HepG2 (cell line): Measurements from ENCODE around the gene KIF27. TPM values are rescaled to one million over a fixed set of nuclear protein-coding genes. Genes with fewer than 3 reads are reported as not detected.

Experiments used
- ATAC-seq: fragments of 200-7000 bp; cut with Tn5 transposase; 3 replicates; pipeline ENCODE4 v1.9.1; 2020; ENCODE audit warnings: mild to moderate bottlenecking, moderate library complexity
- BruUV-seq: library from RNA; stranded (reverse); fragments of 400-500 nt; replicated peaks from 2 replicates; lab custom pipeline; 2021; lab: Mats Ljungman, UMichigan
- CTCF ChIA-PET: fragments of 300-600 bp; formaldehyde crosslinking; extraction: SDS; loops from one replicate; lab custom pipeline; 2021; ENCODE audit warnings: low total read pairs, inconsistent platforms, low intra/inter-chr PET ratio; lab: Yijun Ruan, JAX
- POLR2A ChIA-PET: fragments of 350-600 bp; sonication (Branson Sonifier 250); formaldehyde crosslinking; loops from one replicate; lab custom pipeline; 2020; ENCODE audit warnings: antibody characterized with exemption, inconsistent platforms; lab: Yijun Ruan, JAX
- DNase-seq: peaks from one replicate; pipeline ENCODE4 v3.0.0-alpha.2; 2015; ENCODE audit warnings: low spot score
- FAIRE-seq: peaks from 3 replicates; lab custom pipeline; 2011; peaks lifted over from hg19 to GRCh38; lab: Jason Lieb, UNC
- H2AFZ ChIP-seq: one replicate; pipeline ENCODE4 v1.6.1; 2011; ENCODE audit warnings: low read length, inconsistent platforms
- H3K27ac ChIP-seq: fragments of 300-600 bp; 3 replicates; pipeline ENCODE4 v1.8.0; 2011; ENCODE audit warnings: mixed run types, mild to moderate bottlenecking, mixed read lengths, low read length, inconsistent platforms; ENCODE audit not compliant: insufficient read depth; ENCODE audit errors: extremely low read length
- H3K27me3 ChIP-seq, 2 experiments: fragments of 200-600 bp in 1 of 2; 2 replicates in 1 of 2; 3 replicates in 1 of 2; pipeline versions ENCODE4 v1.6.0 to v1.8.0; 2011; ENCODE audit warnings: low read length in 2 of 2, mild to moderate bottlenecking in 2 of 2, moderate library complexity in 2 of 2, inconsistent platforms in 1 of 2; ENCODE audit not compliant: insufficient read depth in 2 of 2, control insufficient read depth in 1 of 2
- H3K36me3 ChIP-seq, 2 experiments: fragments of 200-600 bp in 1 of 2; replicated peaks in 1 of 2; 2 replicates in 1 of 2; 3 replicates in 1 of 2; pipeline versions ENCODE4 v1.5.1 to v1.8.0; 2011; ENCODE audit warnings: low read length in 2 of 2, inconsistent platforms in 1 of 2; ENCODE audit not compliant: insufficient read depth in 2 of 2, control insufficient read depth in 1 of 2
- H3K4me1 ChIP-seq: 2 replicates; pipeline ENCODE4 v1.5.1; 2012; ENCODE audit warnings: low read length, inconsistent platforms; ENCODE audit not compliant: insufficient read depth
- H3K4me2 ChIP-seq: 2 replicates; pipeline ENCODE4 v1.6.0; 2011; ENCODE audit warnings: low read depth, low read length, inconsistent platforms
- H3K4me3 ChIP-seq, 3 experiments: fragments of 200-600 bp in 1 of 3; sonication (generic), shearing (Covaris generic) in 1 of 3; replicated peaks in 1 of 3; 2 replicates each; pipeline ENCODE4 v1.5.1; 2011 to 2016; ENCODE audit warnings: low read length in 3 of 3, inconsistent platforms in 2 of 3, low read depth in 2 of 3, mild to moderate bottlenecking in 2 of 3, control low read depth in 1 of 3, mixed read lengths in 1 of 3; ENCODE audit not compliant: insufficient read depth in 1 of 3
- H3K79me2 ChIP-seq: one replicate; pipeline ENCODE4 v1.6.1; 2011; ENCODE audit warnings: low read length, inconsistent platforms; ENCODE audit not compliant: insufficient read depth
- H3K9ac ChIP-seq: 2 replicates; pipeline ENCODE4 v1.6.0; 2011; ENCODE audit warnings: mild to moderate bottlenecking, low read depth, low read length, inconsistent platforms; ENCODE audit not compliant: insufficient read depth
- H3K9me3 ChIP-seq: 2 replicates; pipeline ENCODE4 v1.5.1; 2012; ENCODE audit warnings: mild to moderate bottlenecking, low read length
- H4K20me1 ChIP-seq: 2 replicates; pipeline ENCODE4 v1.6.0; 2011; ENCODE audit warnings: inconsistent platforms, mild to moderate bottlenecking, low read length, moderate library complexity; ENCODE audit not compliant: insufficient read depth
- AGO1 ChIP-seq: fragments of 200-400 bp; formaldehyde crosslinking; IDR thresholded peaks from 2 replicates; pipeline ENCODE4 v1.6.1; 2017; ENCODE audit warnings: mild to moderate bottlenecking, low read depth, low read length, moderate library complexity; ENCODE audit not compliant: poor library complexity, severe bottlenecking
- ARHGAP35 ChIP-seq: sonication (generic); formaldehyde crosslinking; IDR thresholded peaks from 2 replicates; pipeline ENCODE4 v1.9.0; 2022; ENCODE audit warnings: mild to moderate bottlenecking, inconsistent platforms, moderate library complexity, missing genetic modification reagents, borderline replicate concordance
- ARNT2 ChIP-seq: sonication (generic); formaldehyde crosslinking; IDR thresholded peaks from 2 replicates; pipeline ENCODE4 v1.8.0; 2022; ENCODE audit warnings: mild to moderate bottlenecking, low read depth, missing genetic modification reagents, moderate library complexity
- BHLHE40 ChIP-seq: IDR thresholded peaks from 2 replicates; pipeline ENCODE4 v1.6.1; 2011; ENCODE audit warnings: low read length, improper control_type of control experiment
- CHCHD3 ChIP-seq: sonication (generic); formaldehyde crosslinking; IDR thresholded peaks from 2 replicates; pipeline ENCODE4 v1.8.0; 2022; ENCODE audit warnings: mild to moderate bottlenecking, missing genetic modification reagents, moderate library complexity
- DNMT1 ChIP-seq: sonication (generic); formaldehyde crosslinking; IDR thresholded peaks from 2 replicates; pipeline ENCODE4 v1.5.1; 2020; ENCODE audit warnings: mild to moderate bottlenecking, missing genetic modification reagents
- MIXL1 ChIP-seq: IDR thresholded peaks from 2 replicates; pipeline ENCODE4 v1.6.1; 2016
- PITX1 ChIP-seq: sonication (generic); formaldehyde crosslinking; IDR thresholded peaks from 2 replicates; pipeline ENCODE4 v1.5.1; 2020; ENCODE audit warnings: mild to moderate bottlenecking, missing genetic modification reagents
- POLR2AphosphoS2 ChIP-seq: IDR thresholded peaks from 2 replicates; pipeline ENCODE4 v1.6.1; 2011; ENCODE audit warnings: low read depth, low read length, improper control_type of control experiment
- POLR2AphosphoS5 ChIP-seq: IDR thresholded peaks from 2 replicates; pipeline ENCODE4 v1.6.1; 2012; ENCODE audit warnings: low read depth, low read length
- ZNF101 ChIP-seq: sonication (generic); formaldehyde crosslinking; IDR thresholded peaks from 2 replicates; pipeline ENCODE4 v1.4.0; 2020; ENCODE audit warnings: mild to moderate bottlenecking, low read depth, missing genetic modification reagents, borderline replicate concordance
- ZNF205 ChIP-seq: IDR thresholded peaks from 2 replicates; pipeline ENCODE4 v1.6.1; 2018; ENCODE audit warnings: missing biosample characterization, missing genetic modification reagents
- ZNF549 ChIP-seq: sonication (generic); formaldehyde crosslinking; IDR thresholded peaks from 2 replicates; pipeline ENCODE4 v1.5.0; 2020; ENCODE audit warnings: missing genetic modification reagents
- ZNF747 ChIP-seq: sonication (generic); formaldehyde crosslinking; IDR thresholded peaks from 2 replicates; pipeline ENCODE4 v1.8.1; 2023; ENCODE audit warnings: missing genetic modification reagents, mild to moderate bottlenecking, borderline replicate concordance
- ZNF879 ChIP-seq: sonication (generic); formaldehyde crosslinking; IDR thresholded peaks from 2 replicates; pipeline ENCODE4 v1.8.1; 2023; ENCODE audit warnings: missing genetic modification reagents
- WGBS: methylation state at CpG from one replicate; pipeline ENCODE4 v1.1.6; 2017; ENCODE audit warnings: low lambda C conversion rate; 5-methylcytosine and 5-hydroxymethylcytosine counted together
- in situ Hi-C: cut with HindIII; loops from 2 replicates; pipeline ENCODE4 v1.10.0; 2017; ENCODE audit warnings: low pct_unique_long_range_greater_than_20kb; ENCODE audit not compliant: extremely low pct_ligation_motif_present
- intact Hi-C: fragments of 100-400 bp; cut with micrococcal nuclease; formaldehyde crosslinking; loops from one replicate; pipeline ENCODE4 v1.10.0; 2022; ENCODE audit not compliant: unreplicated experiment
- polyA plus RNA-seq, 8 experiments: library from polyadenylated mRNA; depleted of rRNA in 3 of 8; stranded (reverse) in 7 of 8; unstranded in 1 of 8; fragments of >200 nt; fragmentation: Illumina TruSeq in 4 of 8; extraction: Trizol in 4 of 8; gene quantifications; 2 replicates each; pipeline versions ENCODE4 v1.2.1 to v1.2.3, GENCODE V29; 2011 to 2016; ENCODE audit warnings: low read depth in 4 of 8, missing spikeins in 1 of 8, mixed read lengths in 1 of 8; ENCODE audit not compliant: insufficient read depth in 1 of 8
- total RNA-seq, 5 experiments: library from RNA; depleted of rRNA; stranded (reverse); fragments of >200 nt; fragmentation: Illumina TruSeq; extraction: Trizol; gene quantifications; 2 replicates each; pipeline ENCODE4 v1.2.3, GENCODE V29; 2016; ENCODE audit warnings: low read depth in 1 of 5
- TF ChIP-seq, protein P1 (sequence below): sonication (generic); formaldehyde crosslinking; IDR thresholded peaks from 2 replicates; pipeline ENCODE4 v1.8.0; 2022; ENCODE audit warnings: missing genetic modification reagents, mild to moderate bottlenecking, moderate library complexity, borderline replicate concordance
- TF ChIP-seq, protein P2 (sequence below): IDR thresholded peaks from 2 replicates; pipeline ENCODE4 v1.6.1; 2016; ENCODE audit warnings: low read depth

Gene KIF27
- total and polyA plus RNA-seq, 2 of the 13 experiments (the other 11 are each of a cell fraction or from before 2014, with no cell fraction given) = 0.95 to 4.1 TPM

DNA sequence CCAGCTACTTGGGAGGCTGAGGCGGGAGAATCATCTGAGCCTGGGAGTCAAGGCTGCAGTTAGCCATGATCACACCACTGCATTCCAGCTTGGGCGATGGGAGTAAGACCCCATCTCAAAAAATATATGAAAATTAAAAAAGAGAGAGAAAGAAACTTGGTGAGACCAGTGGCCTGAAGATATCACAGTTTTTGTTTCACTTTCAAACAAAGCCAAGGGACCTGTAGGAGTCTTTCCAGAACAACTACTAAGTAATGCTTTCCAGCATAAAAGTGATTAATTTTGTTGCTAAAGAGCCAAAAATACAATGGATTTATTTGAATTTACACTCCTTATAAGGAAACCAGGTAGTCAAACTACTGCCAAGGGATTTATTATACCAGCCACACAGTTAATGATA, 127.2 kb downstream of the KIF27 start:
- no TSS peak for BruUV-seq
- DNase-seq (no peak), ATAC-seq (no peak), FAIRE-seq (no peak)
- intact Hi-C loops (no loop called here), in situ Hi-C loops (no loop called here)
- H2AFZ ChIP-seq = no peak overlapping the region
- 91% methylated on average over 2 of the region's 2 CpGs for WGBS
- no peak overlapping the region for H3K27ac ChIP-seq
- H3K9me3 ChIP-seq = no peaks in the 10 kb centered on the region
- H3K36me3 ChIP-seq = peaks cover 2 to 21% of the 10 kb centered on the region in 2 experiments; a peak in 3 of 5 replicates
- no peaks in the 10 kb centered on the region for H3K79me2 ChIP-seq
- no peaks in the 10 kb centered on the region for H3K27me3 ChIP-seq
- TF ChIP-seq ARHGAP35 (CRISPR knock-in tag) (no peak), ZNF205 (CRISPR knock-in tag) (no peak), MIXL1 (CRISPR knock-in tag) (no peak), ZNF549 (CRISPR knock-in tag) (no peak), DNMT1 (CRISPR knock-in tag) (no peak), ARNT2 (CRISPR knock-in tag) (no peak), POLR2AphosphoS5 (no peak), AGO1 (no peak), ZNF747 (CRISPR knock-in tag) (no peak), PITX1 (CRISPR knock-in tag) (no peak), CHCHD3 (no peak), BHLHE40 (no peak), ZNF101 (no peak), POLR2AphosphoS2 (no peak), ZNF879 (CRISPR knock-in tag) (no peak)
- TF ChIP-seq, protein P1, sequence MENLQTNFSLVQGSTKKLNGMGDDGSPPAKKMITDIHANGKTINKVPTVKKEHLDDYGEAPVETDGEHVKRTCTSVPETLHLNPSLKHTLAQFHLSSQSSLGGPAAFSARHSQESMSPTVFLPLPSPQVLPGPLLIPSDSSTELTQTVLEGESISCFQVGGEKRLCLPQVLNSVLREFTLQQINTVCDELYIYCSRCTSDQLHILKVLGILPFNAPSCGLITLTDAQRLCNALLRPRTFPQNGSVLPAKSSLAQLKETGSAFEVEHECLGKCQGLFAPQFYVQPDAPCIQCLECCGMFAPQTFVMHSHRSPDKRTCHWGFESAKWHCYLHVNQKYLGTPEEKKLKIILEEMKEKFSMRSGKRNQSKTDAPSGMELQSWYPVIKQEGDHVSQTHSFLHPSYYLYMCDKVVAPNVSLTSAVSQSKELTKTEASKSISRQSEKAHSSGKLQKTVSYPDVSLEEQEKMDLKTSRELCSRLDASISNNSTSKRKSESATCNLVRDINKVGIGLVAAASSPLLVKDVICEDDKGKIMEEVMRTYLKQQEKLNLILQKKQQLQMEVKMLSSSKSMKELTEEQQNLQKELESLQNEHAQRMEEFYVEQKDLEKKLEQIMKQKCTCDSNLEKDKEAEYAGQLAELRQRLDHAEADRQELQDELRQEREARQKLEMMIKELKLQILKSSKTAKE = no peak
- TF ChIP-seq, protein P2, sequence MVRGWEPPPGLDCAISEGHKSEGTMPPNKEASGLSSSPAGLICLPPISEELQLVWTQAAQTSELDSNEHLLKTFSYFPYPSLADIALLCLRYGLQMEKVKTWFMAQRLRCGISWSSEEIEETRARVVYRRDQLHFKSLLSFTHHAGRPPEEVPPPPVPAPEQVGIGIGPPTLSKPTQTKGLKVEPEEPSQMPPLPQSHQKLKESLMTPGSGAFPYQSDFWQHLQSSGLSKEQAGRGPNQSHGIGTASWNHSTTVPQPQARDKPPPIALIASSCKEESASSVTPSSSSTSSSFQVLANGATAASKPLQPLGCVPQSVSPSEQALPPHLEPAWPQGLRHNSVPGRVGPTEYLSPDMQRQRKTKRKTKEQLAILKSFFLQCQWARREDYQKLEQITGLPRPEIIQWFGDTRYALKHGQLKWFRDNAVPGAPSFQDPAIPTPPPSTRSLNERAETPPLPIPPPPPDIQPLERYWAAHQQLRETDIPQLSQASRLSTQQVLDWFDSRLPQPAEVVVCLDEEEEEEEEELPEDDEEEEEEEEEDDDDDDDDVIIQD (CRISPR knock-in tag) = no peak
- no peak overlapping the region for H3K4me2 ChIP-seq
- H3K9ac ChIP-seq = no peak overlapping the region
- POLR2A ChIA-PET = no interaction called here
- CTCF ChIA-PET = no interaction called here
- H4K20me1 ChIP-seq = no peaks in the 10 kb centered on the region
- no peak overlapping the region for H3K4me3 ChIP-seq
- no peaks in the 10 kb centered on the region for H3K4me1 ChIP-seq
